GM23248 (cell line): ENCODE measurements around the gene MAPK8IP2. TPM values are rescaled to one million over a fixed set of nuclear protein-coding genes. Genes with fewer than 3 reads are reported as not detected.

Experiments
- DNase-seq: peaks from one replicate; pipeline ENCODE4 v3.0.0-alpha.2; 2015
- H2AFZ ChIP-seq: fragments of 200-600 bp; sonication (generic); 2 replicates; pipeline ENCODE4 v1.6.1; 2016; ENCODE audit warnings: antibody characterized with exemption
- H3F3A ChIP-seq: fragments of 200-600 bp; sonication (generic); 2 replicates; pipeline ENCODE4 v1.6.1; 2016; ENCODE audit warnings: mild to moderate bottlenecking, antibody characterized with exemption, mixed run types; ENCODE audit not compliant: insufficient read depth
- H3K27ac ChIP-seq: fragments of 200-600 bp; sonication (generic); 2 replicates; pipeline ENCODE4 v1.5.1; 2016; ENCODE audit warnings: mild to moderate bottlenecking
- H3K27me3 ChIP-seq: fragments of 200-600 bp; sonication (generic); replicated peaks from 2 replicates; pipeline ENCODE4 v1.6.1; 2016; ENCODE audit warnings: mild to moderate bottlenecking; ENCODE audit not compliant: insufficient read depth
- H3K36me3 ChIP-seq: fragments of 200-600 bp; sonication (generic); 2 replicates; pipeline ENCODE4 v1.6.1; 2016; ENCODE audit warnings: low read depth, mild to moderate bottlenecking
- H3K4me1 ChIP-seq: fragments of 200-600 bp; sonication (generic); 2 replicates; pipeline ENCODE4 v1.6.1; 2016; ENCODE audit warnings: mild to moderate bottlenecking; ENCODE audit not compliant: insufficient read depth
- H3K4me2 ChIP-seq: fragments of 200-600 bp; sonication (generic); one replicate; pipeline ENCODE4 v1.6.1; 2016; ENCODE audit warnings: mild to moderate bottlenecking; ENCODE audit not compliant: unreplicated experiment
- H3K4me3 ChIP-seq: fragments of 200-600 bp; sonication (generic); 2 replicates; pipeline ENCODE4 v1.5.1; 2016; ENCODE audit warnings: mild to moderate bottlenecking
- H3K79me2 ChIP-seq: fragments of 200-600 bp; sonication (generic); 2 replicates; pipeline ENCODE4 v1.6.1; 2016; ENCODE audit warnings: mild to moderate bottlenecking; ENCODE audit not compliant: insufficient read depth
- H3K9ac ChIP-seq: fragments of 200-600 bp; sonication (generic); 2 replicates; pipeline ENCODE4 v1.6.1; 2016; ENCODE audit warnings: mild to moderate bottlenecking
- H3K9me2 ChIP-seq: fragments of 200-600 bp; sonication (generic); 2 replicates; pipeline ENCODE4 v1.6.1; 2016; ENCODE audit warnings: mixed run types, mild to moderate bottlenecking, moderate library complexity; ENCODE audit not compliant: insufficient read depth
- H3K9me3 ChIP-seq: fragments of 200-600 bp; sonication (generic); one replicate; pipeline ENCODE4 v1.6.1; 2017; ENCODE audit warnings: low read depth
- H4K20me1 ChIP-seq: fragments of 200-600 bp; sonication (generic); 2 replicates; pipeline ENCODE4 v1.6.0; 2016; ENCODE audit not compliant: insufficient read depth
- EZH2 ChIP-seq: fragments of 200-600 bp; sonication (generic); IDR thresholded peaks from 2 replicates; pipeline ENCODE4 v1.6.1; 2018; ENCODE audit warnings: antibody characterized with exemption, mild to moderate bottlenecking; ENCODE audit not compliant: insufficient read depth, poor library complexity, severe bottlenecking
- EZH2phosphoT487 ChIP-seq: fragments of 200-600 bp; sonication (generic); IDR thresholded peaks from 2 replicates; pipeline ENCODE4 v1.6.1; 2018; ENCODE audit warnings: antibody characterized with exemption, moderate library complexity, mild to moderate bottlenecking, low read depth; ENCODE audit not compliant: insufficient read depth
- WGBS, 2 experiments: methylation state at CpG; one replicate each; pipeline ENCODE4 v1.1.6; 2015 to 2017; ENCODE audit warnings: low lambda C conversion rate in 2 of 2, low coverage in 1 of 2; ENCODE audit errors: missing lambda C conversion rate in 2 of 2; 5-methylcytosine and 5-hydroxymethylcytosine counted together
- in situ Hi-C: fragments of 300-500 bp; cut with MboI; formaldehyde crosslinking; loops from 2 replicates; pipeline ENCODE4 v1.15.0; 2020
- polyA plus RNA-seq: library from polyadenylated mRNA; unstranded; fragments of >200 nt; fragmentation: Nextera tagmentation; extraction: Ambion mirVana; gene quantifications from 2 replicates; pipeline ENCODE4 v1.2.1, GENCODE V29; 2016
- total RNA-seq: library from RNA; depleted of rRNA; stranded (reverse); fragments of >200 nt; shearing (Covaris generic); gene quantifications from 2 replicates; pipeline ENCODE4 v1.2.3, GENCODE V29; 2014

The MAPK8IP2 gene
- total and polyA plus RNA-seq, 2 experiments from 2014 or later = 0.06 TPM; not detected in 1

- Histone ChIP-seq H3K4me1 (no peaks in the 10 kb centered on the region), H3F3A (no peaks in the 10 kb centered on the region), H3K27me3 (no peaks in the 10 kb centered on the region), H3K9me2 (no peaks in the 10 kb centered on the region), H3K36me3 (no peaks in the 10 kb centered on the region), H4K20me1 (no peaks in the 10 kb centered on the region), H3K9ac (peak within 1 kb of the TSS; percentile 75), H2AFZ (peak within 1 kb of the TSS; percentile 95), H3K9me3 (no peaks in the 10 kb centered on the region), H3K27ac (no peak within 1 kb of the TSS), H3K4me2 (peak within 1 kb of the TSS; percentile 97), H3K79me2 (no peaks in the 10 kb centered on the region), H3K4me3 (peak within 1 kb of the TSS; percentile 75)
- in situ Hi-C loops = no loop called here
- WGBS, 2 experiments = 2 to 5% methylated on average over 46 to 58 of the region's 88 CpGs
- DNase-seq = peak; percentile 94
- TF ChIP-seq EZH2phosphoT487 (no peak), EZH2 (no peak)
Observed at GRCh38 chr22:50627642-50628542, 27.3 kb downstream of the MAPK8IP2 start, which contains the start of gene ARSA. ARSA (minus strand) TSS chr22:50628152; CDS start chr22:50627779, 373 bp downstream.

GRCh38 chr22:50628543-50629134 lies 28.0 kb downstream of the MAPK8IP2 start:
- Histone ChIP-seq H3K4me3 (peak overlapping the region; percentile 75), H4K20me1 (no peaks in the 10 kb centered on the region), H3K9me2 (no peaks in the 10 kb centered on the region), H3F3A (no peaks in the 10 kb centered on the region), H3K4me2 (peak overlapping the region; percentile 97), H3K36me3 (no peaks in the 10 kb centered on the region), H3K27me3 (no peaks in the 10 kb centered on the region), H3K27ac (no peak overlapping the region), H3K4me1 (no peaks in the 10 kb centered on the region), H3K9ac (peak overlapping the region; percentile 75), H3K79me2 (no peaks in the 10 kb centered on the region), H2AFZ (peak overlapping the region; percentile 95), H3K9me3 (no peaks in the 10 kb centered on the region)
- 37% methylated on average over 14 to 16 of the region's 16 CpGs for WGBS, 2 experiments
- no peak for DNase-seq
- no peak for TF ChIP-seq EZH2
- no peak for TF ChIP-seq EZH2phosphoT487
- in situ Hi-C loops = no loop called here

- 86 to 92% methylated on average over 5 of the region's 5 CpGs for WGBS, 2 experiments
- Histone ChIP-seq H2AFZ (no peak overlapping the region), H3K36me3 (no peaks in the 10 kb centered on the region), H3F3A (no peaks in the 10 kb centered on the region), H3K4me2 (no peak overlapping the region), H3K27me3 (no peaks in the 10 kb centered on the region), H3K9me2 (no peaks in the 10 kb centered on the region), H3K4me3 (no peak overlapping the region), H3K27ac (no peak overlapping the region), H3K4me1 (no peaks in the 10 kb centered on the region), H3K9ac (no peak overlapping the region), H3K79me2 (no peaks in the 10 kb centered on the region), H4K20me1 (no peaks in the 10 kb centered on the region), H3K9me3 (no peaks in the 10 kb centered on the region)
- TF ChIP-seq EZH2 = no peak
- no peak for TF ChIP-seq EZH2phosphoT487
- in situ Hi-C loops = no loop called here
- DNase-seq = no peak
Observed at GRCh38 chr22:50630376-50630775, 29.8 kb downstream of the MAPK8IP2 start.

- TF ChIP-seq EZH2phosphoT487 = no peak
- TF ChIP-seq EZH2 = no peak
Observed at GRCh38 chr22:50633086-50633485, 32.5 kb downstream of the MAPK8IP2 start.

More at GRCh38 chr22:50633086-50633485, 32.5 kb downstream of the MAPK8IP2 start:
- no peak for DNase-seq
- Histone ChIP-seq H3K9ac (no peak overlapping the region), H2AFZ (no peak overlapping the region), H3F3A (no peaks in the 10 kb centered on the region), H3K27ac (no peak overlapping the region), H3K27me3 (no peaks in the 10 kb centered on the region), H4K20me1 (no peaks in the 10 kb centered on the region), H3K4me2 (no peak overlapping the region), H3K4me1 (no peaks in the 10 kb centered on the region), H3K79me2 (no peaks in the 10 kb centered on the region), H3K4me3 (no peak overlapping the region), H3K36me3 (no peaks in the 10 kb centered on the region), H3K9me2 (no peaks in the 10 kb centered on the region), H3K9me3 (no peaks in the 10 kb centered on the region)
- WGBS, 2 experiments = 79 to 86% methylated on average over 5 of the region's 5 CpGs
- in situ Hi-C loops = no loop called here
